Amniotic epithelial cell (primary cell): Measurements from ENCODE around the gene SV2C.

Experiments
- DNase-seq: peaks from one replicate; pipeline ENCODE4 v3.0.0-alpha.2; 2010; ENCODE audit warnings: low read depth

Gene SV2C

GRCh38 chr5:76099756-76100155, 16.6 kb downstream of the SV2C start:
- no peak for DNase-seq

GRCh38 chr5:76104027-76104426, 20.8 kb downstream of the SV2C start:
- peak; percentile 5 for DNase-seq

- DNase-seq, result no peak
These were observed 23.0 kb downstream of the SV2C start for GRCh38 chr5:76106149-76106548.

DNA sequence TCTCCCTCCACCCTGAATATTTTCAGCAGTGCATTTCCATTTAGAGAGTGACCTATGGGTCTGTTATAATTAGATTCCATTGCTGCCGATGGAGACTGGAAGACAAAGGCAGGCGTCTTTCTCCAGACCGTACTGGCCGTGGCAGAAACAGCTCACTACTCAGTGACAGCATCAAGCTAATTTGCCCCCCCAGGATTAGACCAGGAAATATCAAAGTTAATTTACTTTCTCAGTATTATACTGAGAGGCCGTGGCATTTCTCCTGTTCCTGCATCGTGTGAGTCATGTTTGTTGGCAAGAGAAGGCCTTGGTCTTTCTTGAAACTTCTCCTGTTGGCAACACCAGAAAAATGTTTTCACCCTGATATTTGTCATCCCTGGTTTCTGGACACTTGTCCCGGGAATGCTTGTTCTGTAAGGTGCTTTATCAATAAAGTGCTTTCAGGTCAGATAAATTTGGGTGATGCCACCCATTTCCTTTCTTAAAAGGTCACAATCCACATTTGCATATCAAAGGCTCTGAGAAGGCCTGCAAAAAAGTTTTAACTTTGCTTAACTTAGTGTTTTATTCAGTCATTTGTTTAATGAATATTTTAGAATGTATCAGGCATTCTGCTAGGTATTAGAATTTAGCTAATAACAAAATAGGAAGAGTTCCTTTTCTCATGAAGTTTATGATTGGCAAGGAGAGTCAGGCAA, 28.4 kb downstream of the SV2C start:
- DNase-seq, result no peak

DNA sequence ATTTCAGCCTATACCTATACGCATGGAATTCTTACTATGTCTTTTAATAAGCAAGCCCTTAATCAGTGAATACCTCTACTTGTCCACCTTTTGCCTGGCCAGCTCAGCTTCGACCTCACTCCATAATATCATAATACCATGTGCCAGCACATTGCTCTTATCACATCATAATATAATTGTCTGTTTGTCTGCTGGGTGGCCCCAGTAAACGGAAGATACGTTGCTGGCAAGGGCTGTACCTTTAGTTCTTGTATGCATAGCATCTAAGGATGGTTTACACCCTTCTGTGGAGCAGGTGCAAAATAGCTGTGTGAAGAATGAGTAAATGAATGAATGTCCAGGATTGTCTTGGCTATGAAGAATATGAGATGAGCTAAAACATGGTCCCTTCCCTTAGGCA, 29.9 kb downstream of the SV2C start:
- no peak for DNase-seq

- no peak for DNase-seq
These were observed 31.1 kb downstream of the SV2C start for GRCh38 chr5:76114179-76114851.

DNA sequence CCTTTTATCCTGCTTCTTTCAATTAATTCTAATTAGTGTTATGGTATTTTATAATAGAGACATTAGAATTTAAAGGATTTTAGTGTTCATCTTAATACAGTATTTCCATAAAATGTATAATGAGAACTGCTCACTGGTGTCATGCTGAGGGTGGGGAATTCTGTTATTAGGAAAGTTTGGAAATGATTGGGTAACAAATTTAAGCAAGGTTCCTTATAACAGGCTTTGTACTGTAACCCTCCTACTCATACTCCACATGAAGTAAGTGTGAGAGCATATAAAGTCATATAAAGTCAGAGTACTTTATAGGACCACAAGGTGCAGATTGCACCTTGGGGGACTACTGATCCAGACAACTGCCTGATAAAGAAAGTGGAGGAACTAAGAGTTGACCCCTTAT, 42.2 kb downstream of the SV2C start:
- no peak for DNase-seq

GRCh38 chr5:76125888-76126287, 42.7 kb downstream of the SV2C start:
- no peak for DNase-seq

DNA sequence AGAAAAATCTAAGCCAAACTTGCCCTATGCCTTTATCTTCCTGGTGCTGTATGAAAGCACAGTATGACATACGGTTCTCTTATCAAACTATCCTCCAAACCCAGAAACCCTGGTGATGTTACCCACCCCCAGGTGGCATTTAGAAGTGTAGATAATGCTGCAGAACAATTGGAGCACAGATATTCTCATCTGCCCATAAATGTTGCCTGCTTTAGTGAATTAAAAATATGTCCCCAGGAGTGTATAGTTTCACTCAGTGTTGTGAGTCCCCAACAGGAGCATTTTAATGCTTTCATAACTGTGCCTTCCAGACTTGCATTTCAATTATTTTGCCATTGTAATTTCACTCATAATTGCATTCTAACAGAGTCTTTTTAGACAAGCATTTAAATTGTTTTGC, 50.8 kb downstream of the SV2C start:
- DNase-seq, result no peak

- DNase-seq, result no peak
These were observed 51.5 kb downstream of the SV2C start for GRCh38 chr5:76134646-76135045.

DNA sequence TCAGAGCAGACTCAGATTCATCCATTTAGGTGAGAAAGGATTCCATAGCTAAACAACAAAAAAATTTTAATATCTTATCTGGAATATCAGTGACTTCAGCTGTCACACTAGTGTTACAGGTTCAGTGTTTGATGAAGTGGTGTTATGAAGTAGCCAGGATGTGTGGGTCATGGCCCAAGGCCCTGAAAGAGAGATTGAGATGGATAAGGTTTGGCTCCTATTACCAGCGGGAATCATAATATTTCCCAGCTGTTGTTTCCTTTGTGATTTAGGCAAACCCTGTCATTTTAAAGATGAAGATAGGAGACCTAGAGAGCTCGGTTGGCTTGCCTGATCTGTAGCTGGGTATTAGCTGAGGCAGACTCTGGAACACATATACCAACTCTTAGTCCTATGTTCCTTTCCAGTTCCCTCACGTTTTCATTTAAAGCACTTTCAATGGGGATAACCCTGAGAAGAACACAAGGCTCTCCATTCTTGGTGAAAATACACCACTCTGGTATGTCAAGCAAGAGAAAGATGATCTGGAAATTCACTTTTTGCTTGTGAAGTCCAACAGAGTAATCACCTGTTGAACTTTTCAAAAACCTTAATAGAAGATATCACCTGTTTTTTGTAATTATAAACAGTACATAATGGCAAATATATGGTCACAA, 54.8 kb downstream of the SV2C start:
- DNase-seq, result no peak

GRCh38 chr5:76143884-76144283, 60.7 kb downstream of the SV2C start:
- DNase-seq, result no peak

DNA sequence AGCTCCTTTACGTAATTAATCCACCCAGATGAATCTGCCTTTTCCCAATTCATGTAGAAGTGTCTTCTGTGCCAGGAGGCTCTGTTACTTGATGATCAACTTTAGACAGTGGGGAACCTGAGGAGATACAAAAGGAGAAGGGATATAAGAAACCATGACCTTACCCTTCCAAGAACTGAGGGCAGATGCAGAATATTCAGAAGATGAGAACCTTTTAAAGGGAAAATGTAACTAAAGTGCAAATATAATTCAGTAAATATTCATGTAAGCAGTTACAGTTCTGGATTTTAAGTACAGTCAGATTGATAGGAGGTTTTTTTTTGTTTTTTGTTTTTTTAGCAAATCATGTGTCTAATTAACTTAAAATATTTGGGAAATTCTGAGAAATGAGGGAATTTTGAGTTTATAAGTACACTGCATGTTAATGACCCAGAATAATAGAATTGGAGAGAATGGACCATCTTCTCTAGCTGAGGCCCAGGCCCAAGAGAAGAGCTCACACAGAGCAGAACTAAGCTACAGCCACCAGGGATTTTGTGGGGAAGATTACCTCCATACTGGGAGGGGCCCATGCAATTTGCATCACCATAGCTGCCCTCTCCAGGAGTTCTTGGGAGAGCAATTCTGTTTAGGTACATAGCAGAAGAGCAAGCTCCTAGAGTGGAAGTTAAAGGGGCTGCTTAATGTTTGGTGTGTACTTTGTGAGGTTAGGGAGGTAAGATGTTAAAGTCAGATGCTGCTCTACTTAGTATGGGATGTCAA, 61.5 kb downstream of the SV2C start:
- no peak for DNase-seq

DNA sequence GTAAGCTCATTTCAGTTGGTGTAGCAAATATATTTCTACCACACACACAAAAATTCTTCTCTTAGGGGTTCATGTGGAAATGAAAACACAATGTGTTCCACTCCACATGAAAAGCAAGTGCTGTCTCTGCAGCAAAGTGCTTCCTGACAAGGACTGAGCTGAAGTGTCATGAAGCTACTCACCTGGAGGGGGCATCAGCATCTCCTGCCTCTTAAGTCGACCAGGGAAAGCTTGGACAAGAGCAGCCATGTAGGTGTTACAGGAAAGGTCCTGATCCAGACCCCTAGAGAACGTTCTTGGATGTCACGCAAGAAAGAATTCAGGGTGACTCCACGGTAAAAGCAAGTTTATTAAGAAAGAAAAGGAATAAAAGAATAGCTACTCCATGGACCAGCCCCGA, 62.8 kb downstream of the SV2C start:
- DNase-seq, result peak; percentile 1

DNA sequence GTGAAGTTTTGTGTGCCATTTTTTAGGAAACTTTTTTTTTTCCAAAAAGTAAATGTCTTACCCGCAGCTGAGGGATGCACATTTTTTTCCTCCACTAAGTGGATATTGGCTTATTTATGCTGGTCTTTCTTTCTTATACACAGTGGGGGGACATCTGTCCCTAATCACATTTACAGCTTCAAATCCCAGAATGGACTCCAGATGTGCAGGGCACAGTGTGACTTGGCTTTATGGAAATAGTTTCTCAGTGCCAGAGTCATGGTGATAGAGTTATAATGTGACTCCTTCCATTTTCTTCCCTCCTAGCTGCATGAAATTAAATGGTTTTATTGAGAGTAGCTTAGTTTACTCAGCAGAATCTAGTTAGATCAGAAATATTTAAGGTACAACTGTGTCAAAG, 66.5 kb downstream of the SV2C start:
- no peak for DNase-seq

- no peak for DNase-seq
These were observed 69.0 kb downstream of the SV2C start for GRCh38 chr5:76152161-76152560.

DNA sequence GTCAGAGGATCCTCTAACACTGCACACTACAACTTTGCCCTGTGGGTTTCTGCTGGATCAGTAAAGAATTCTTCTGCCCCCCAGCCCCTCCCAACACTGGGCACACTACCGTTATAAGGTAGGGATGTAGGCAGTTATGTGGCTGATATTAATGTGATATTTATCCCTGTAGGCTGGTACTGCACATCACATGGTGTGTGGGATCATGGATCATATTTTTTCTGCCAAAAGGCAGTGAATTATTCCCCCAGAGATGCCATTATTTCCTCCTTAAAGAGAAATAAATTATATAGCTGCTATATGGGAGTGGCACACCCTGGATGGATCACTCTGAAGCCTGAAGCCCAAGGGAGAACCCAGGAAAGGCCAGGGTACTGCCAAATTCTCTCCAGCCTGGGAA, 69.5 kb downstream of the SV2C start:
- no peak for DNase-seq

DNA sequence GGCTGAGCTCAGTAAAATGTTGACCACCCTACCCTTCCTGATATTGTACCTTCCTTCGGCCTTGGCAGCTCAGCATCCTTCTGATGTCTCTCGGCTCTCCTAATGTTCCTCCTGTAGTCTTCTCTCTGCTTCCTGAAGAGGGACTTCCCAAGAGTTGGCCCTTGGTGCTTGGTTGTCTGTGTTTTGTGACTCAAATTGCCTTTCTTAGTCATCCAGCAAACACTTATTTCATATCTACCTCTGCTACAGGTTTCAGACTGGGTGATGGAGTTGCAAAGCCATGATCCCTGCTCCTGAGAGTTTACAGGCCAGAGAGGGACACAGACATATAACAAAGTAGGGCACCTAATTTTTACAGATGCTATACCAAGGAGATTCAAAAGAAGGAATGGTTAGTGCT, 70.1 kb downstream of the SV2C start:
- no peak for DNase-seq

DNA sequence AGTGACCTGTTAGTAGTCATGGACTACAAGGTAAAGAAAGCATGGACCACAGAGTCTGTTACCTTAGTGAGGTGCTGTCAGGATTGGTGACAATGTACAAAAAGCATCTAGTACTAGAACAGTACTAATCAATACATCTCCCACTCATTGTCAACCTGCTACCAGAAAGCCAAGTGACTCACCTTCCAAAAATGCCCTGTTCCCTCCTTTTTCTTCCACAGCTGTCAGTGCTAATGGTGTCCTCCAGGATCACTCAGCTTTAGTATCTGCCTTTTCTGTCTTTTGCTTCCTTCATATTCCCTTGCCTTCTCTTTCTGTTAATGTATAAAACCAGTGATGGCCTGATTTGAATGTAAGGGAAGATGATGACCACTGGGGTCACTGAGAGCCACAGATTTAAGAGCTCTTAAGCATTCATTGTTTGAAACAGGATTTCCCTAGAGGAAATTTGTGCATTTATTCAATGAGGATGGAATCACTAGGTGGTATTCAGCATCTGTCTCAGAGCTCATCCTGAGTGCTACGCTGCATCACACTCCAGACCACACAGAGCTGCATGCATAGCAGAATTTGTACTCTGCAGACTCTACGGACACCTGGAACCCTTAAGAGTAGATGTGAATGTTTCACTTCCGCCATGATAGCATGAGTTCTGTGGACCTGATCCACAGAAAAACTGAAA, 71.0 kb downstream of the SV2C start:
- no peak for DNase-seq

DNA sequence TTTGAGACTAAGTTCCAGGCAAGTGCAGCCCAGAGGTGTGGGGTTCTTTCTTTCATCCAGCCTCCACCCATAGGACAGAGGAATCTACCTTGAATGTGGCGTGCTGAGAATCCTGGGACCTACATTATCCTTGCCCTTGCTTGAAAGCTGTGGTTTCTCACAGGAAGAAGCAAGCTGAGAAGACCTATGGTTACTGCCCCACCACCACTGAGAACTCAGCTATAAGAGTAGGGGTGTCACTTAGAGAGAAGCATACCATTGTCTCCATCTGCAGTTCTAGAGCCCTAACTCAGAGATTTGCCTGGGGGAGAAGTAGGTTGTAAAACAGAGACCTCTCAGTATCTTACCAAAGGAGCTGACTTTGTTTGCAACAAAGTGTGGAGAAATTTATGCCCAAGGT, 72.4 kb downstream of the SV2C start:
- DNase-seq, result no peak

GRCh38 chr5:76162335-76162734, 79.2 kb downstream of the SV2C start:
- no peak for DNase-seq

GRCh38 chr5:76163111-76163628, 80.0 kb downstream of the SV2C start:
- DNase-seq, result no peak
